CD14-positive monocyte (primary cell): ENCODE results near the gene ITGA11. TPM values are rescaled to one million over a fixed set of nuclear protein-coding genes. Genes with fewer than 3 reads are reported as not detected.

Source experiments
- DNase-seq, 3 donors: peaks; one replicate each; pipeline ENCODE4 v3.0.0-alpha.2; 2011 to 2022
- H2AFZ ChIP-seq: 2 replicates; pipeline ENCODE4 v1.6.0; 2012; ENCODE audit warnings: mild to moderate bottlenecking, low read depth, low read length, inconsistent platforms; ENCODE audit not compliant: insufficient read depth, poor library complexity, severe bottlenecking
- H3K27ac ChIP-seq, 2 donors: 1 replicate in 1 of 2; 2 replicates in 1 of 2; pipeline ENCODE4 v1.5.1; 2012 to 2013; ENCODE audit warnings: low read length in 2 of 2, control low read depth in 1 of 2, inconsistent platforms in 1 of 2, low read depth in 1 of 2, mild to moderate bottlenecking in 1 of 2
- H3K27me3 ChIP-seq, 2 donors: one replicate each; pipeline versions ENCODE4 v1.6.0 to v1.6.1; 2011 to 2013; ENCODE audit warnings: low read length in 2 of 2; ENCODE audit not compliant: control insufficient read depth in 2 of 2, insufficient read depth in 2 of 2
- H3K36me3 ChIP-seq, 2 donors: replicated peaks in 1 of 2; 1 replicate in 1 of 2; 2 replicates in 1 of 2; pipeline versions ENCODE4 v1.5.1 to v1.6.1; 2012 to 2013; ENCODE audit warnings: low read length in 2 of 2, control low read depth in 1 of 2, inconsistent platforms in 1 of 2, mild to moderate bottlenecking in 1 of 2; ENCODE audit not compliant: insufficient read depth in 2 of 2, control insufficient read depth in 1 of 2
- H3K4me1 ChIP-seq, 2 donors: 1 replicate in 1 of 2; 2 replicates in 1 of 2; pipeline versions ENCODE4 v1.5.1 to v1.6.1; 2012 to 2013; ENCODE audit warnings: low read length in 2 of 2, control low read depth in 1 of 2, inconsistent platforms in 1 of 2, mild to moderate bottlenecking in 1 of 2, moderate library complexity in 1 of 2; ENCODE audit not compliant: insufficient read depth in 2 of 2, control insufficient read depth in 1 of 2
- H3K4me2 ChIP-seq: replicated peaks from 2 replicates; pipeline ENCODE3; 2012; ENCODE audit warnings: low read length, moderate library complexity, mild to moderate bottlenecking; ENCODE audit not compliant: poor library complexity, severe bottlenecking; ENCODE audit errors: extremely low read depth
- H3K4me3 ChIP-seq, 3 experiments: fragments of 200-600 bp in 1 of 3; sonication (generic) in 1 of 3; replicated peaks in 1 of 3; 1 replicate in 2 of 3; 2 replicates in 1 of 3; pipeline ENCODE4 v1.5.1; 2011 to 2013; ENCODE audit warnings: low read length in 3 of 3, mild to moderate bottlenecking in 3 of 3, control low read depth in 2 of 3, low read depth in 2 of 3, inconsistent platforms in 1 of 3, moderate library complexity in 1 of 3
- H3K79me2 ChIP-seq: 2 replicates; pipeline ENCODE4 v1.6.0; 2012; ENCODE audit warnings: mild to moderate bottlenecking, control low read depth, inconsistent platforms, low read length, moderate library complexity; ENCODE audit not compliant: insufficient read depth
- H3K9ac ChIP-seq: 2 replicates; pipeline ENCODE4 v1.6.0; 2017; ENCODE audit warnings: low read length, mild to moderate bottlenecking; ENCODE audit not compliant: insufficient read depth, poor library complexity, severe bottlenecking
- H3K9me3 ChIP-seq, 2 donors: replicated peaks in 1 of 2; 1 replicate in 1 of 2; 2 replicates in 1 of 2; pipeline versions ENCODE4 v1.5.1 to v1.6.1; 2012 to 2013; ENCODE audit warnings: low read length in 2 of 2, control low read depth in 1 of 2; ENCODE audit not compliant: control insufficient read depth in 1 of 2, insufficient read depth in 1 of 2
- H4K20me1 ChIP-seq: 2 replicates; pipeline ENCODE4 v1.6.0; 2012; ENCODE audit warnings: mild to moderate bottlenecking, low read length, control low read depth, moderate library complexity; ENCODE audit not compliant: insufficient read depth
- H3K27ac Mint-ChIP-seq, 7 donors: one replicate each; pipeline ENCODE4 v1.8.0; 2020; ENCODE audit warnings: mild to moderate bottlenecking in 7 of 7, mixed read lengths in 7 of 7, moderate library complexity in 6 of 7, inconsistent platforms in 2 of 7
- H3K27me3 Mint-ChIP-seq, 3 donors: one replicate each; pipeline ENCODE4 v1.8.0; 2021 to 2022; ENCODE audit warnings: low read depth in 3 of 3, mild to moderate bottlenecking in 3 of 3, mixed read lengths in 3 of 3, moderate library complexity in 3 of 3, inconsistent platforms in 1 of 3
- H3K36me3 Mint-ChIP-seq, 2 donors: one replicate each; pipeline ENCODE4 v1.8.0; 2020; ENCODE audit warnings: mixed read lengths in 2 of 2, inconsistent platforms in 1 of 2, mild to moderate bottlenecking in 1 of 2
- H3K4me1 Mint-ChIP-seq: one replicate; pipeline ENCODE4 v1.8.0; 2020; ENCODE audit warnings: mild to moderate bottlenecking, mixed read lengths
- H3K4me3 Mint-ChIP-seq, 2 donors: one replicate each; pipeline ENCODE4 v1.8.0; 2020; ENCODE audit warnings: mild to moderate bottlenecking in 2 of 2, mixed read lengths in 2 of 2, moderate library complexity in 1 of 2
- H3K9me3 Mint-ChIP-seq, 7 donors: one replicate each; pipeline ENCODE4 v1.8.0; 2020 to 2022; ENCODE audit warnings: mixed read lengths in 7 of 7, mild to moderate bottlenecking in 6 of 7, moderate library complexity in 6 of 7, inconsistent platforms in 2 of 7
- CTCF ChIP-seq: fragments of 200-600 bp; IDR thresholded peaks from one replicate; pipeline ENCODE4 v1.8.0; 2022; ENCODE audit warnings: antibody characterized with exemption, mild to moderate bottlenecking
- WGBS: methylation state at CpG from one replicate; pipeline ENCODE4 v1.1.5; 2013; ENCODE audit warnings: missing lambda C conversion rate; ENCODE audit not compliant: insufficient coverage; 5-methylcytosine and 5-hydroxymethylcytosine counted together
- intact Hi-C, 2 donors: fragments of 100-400 bp; cut with micrococcal nuclease; formaldehyde crosslinking; loops; one replicate each; pipeline versions ENCODE4 v1.15.0 to v1.15.1; 2023
- polyA plus RNA-seq, 3 donors: library from polyadenylated mRNA; depleted of rRNA in 1 of 3; unstranded in 2 of 3; stranded (reverse) in 1 of 3; fragments of 300-500 nt in 2 of 3; fragments of >200 nt in 1 of 3; fragmentation: Illumina TruSeq in 2 of 3; gene quantifications; 1 replicate in 2 of 3; 2 replicates in 1 of 3; pipeline ENCODE4 v1.2.3, GENCODE V29; 2012 to 2021

ITGA11 gene
- polyA plus RNA-seq, 3 donors: under 0.01 to 0.01 TPM; not detected in 1

GRCh38 chr15:68277603-68278344, 154.2 kb downstream of the ITGA11 start, which contains the start of gene FEM1B:
Gene FEM1B, plus strand, starts transcription at chr15:68277745. Its CDS starts 673 bp downstream, at chr15:68278418.
- no peak for TF ChIP-seq CTCF
- Histone ChIP-seq H3K4me1 (peaks cover 48 to 56% of the 10 kb centered on the region in 2 donors), H3K27me3 (no peaks in the 10 kb centered on the region), H3K9ac (peak within 1 kb of the TSS; percentile 94), H3K9me3 (no peaks in the 10 kb centered on the region), H3K4me2 (peak within 1 kb of the TSS; percentile 94), H3K4me3 (peak within 1 kb of the TSS; percentile 75 to 92 (median 88)), H3K27ac (peak within 1 kb of the TSS; percentile 96 to 97), H3K36me3 (no peaks in the 10 kb centered on the region), H4K20me1 (peaks cover 45% of the 10 kb centered on the region), H3K79me2 (peaks cover 60% of the 10 kb centered on the region), H2AFZ (peak within 1 kb of the TSS; percentile 99)
- peaks cover 50% of the 10 kb centered on the region for H3K4me1 Mint-ChIP-seq
- peak; percentile 85 to 91 (median 89) for DNase-seq
- no peaks in the 10 kb centered on the region for H3K9me3 Mint-ChIP-seq
- no peaks in the 10 kb centered on the region for H3K27me3 Mint-ChIP-seq
- peaks cover 5 to 6% of the 10 kb centered on the region in 2 donors for H3K36me3 Mint-ChIP-seq
- intact Hi-C loops: loop anchor here in 1 of 2 donors (1.0 kb wide), 1 partner anchor 47 kb away; no protein-coding TSS in a partner anchor
- WGBS: under 1% methylated on average over 83 of the region's 85 CpGs
- peak within 1 kb of the TSS; percentile 91 to 98 for H3K4me3 Mint-ChIP-seq
- peak within 1 kb of the TSS; percentile 96 to 99 (median 97) for H3K27ac Mint-ChIP-seq

GRCh38 chr15:68277131-68277602, 154.8 kb downstream of the ITGA11 start:
- H4K20me1 ChIP-seq: peaks cover 39% of the 10 kb centered on the region
- H3K4me1 Mint-ChIP-seq: peaks cover 46% of the 10 kb centered on the region
- no peaks in the 10 kb centered on the region for H3K9me3 ChIP-seq
- peak overlapping the region; percentile 96 to 99 (median 97) for H3K27ac Mint-ChIP-seq
- no peak for DNase-seq
- H3K4me3 Mint-ChIP-seq: peak overlapping the region; percentile 91 to 98
- H2AFZ ChIP-seq: peak overlapping the region; percentile 99
- WGBS: under 1% methylated on average over 20 of the region's 25 CpGs
- intact Hi-C loops: loop anchor here in 1 of 2 donors (1.0 kb wide), 1 partner anchor 47 kb away; no protein-coding TSS in a partner anchor
- peak overlapping the region; percentile 94 for H3K9ac ChIP-seq
- H3K4me1 ChIP-seq: peaks cover 46 to 50% of the 10 kb centered on the region in 2 donors
- H3K4me2 ChIP-seq: peak overlapping the region; percentile 94
- peaks cover 54% of the 10 kb centered on the region for H3K79me2 ChIP-seq
- TF ChIP-seq CTCF: no peak
- no peaks in the 10 kb centered on the region for H3K27me3 Mint-ChIP-seq
- H3K27ac ChIP-seq: peak overlapping the region; percentile 96 to 97
- no peaks in the 10 kb centered on the region for H3K27me3 ChIP-seq
- H3K9me3 Mint-ChIP-seq: no peaks in the 10 kb centered on the region
- H3K4me3 ChIP-seq: peak overlapping the region; percentile 75 to 92 (median 88)
- no peaks in the 10 kb centered on the region for H3K36me3 ChIP-seq
- peaks cover 5 to 6% of the 10 kb centered on the region in 2 donors for H3K36me3 Mint-ChIP-seq
